Neuronal stem cell (in vitro differentiated cells): ENCODE data around the gene MTG1.

Experiments used
- DNase-seq: peaks from one replicate; pipeline ENCODE4 v3.0.0-alpha.2; 2013; ENCODE audit warnings: low spot score
- H2AFZ ChIP-seq: one replicate; pipeline ENCODE4 v1.6.1; 2013; ENCODE audit warnings: mild to moderate bottlenecking, low read length, inconsistent platforms
- H2AK5ac ChIP-seq: 2 replicates; pipeline ENCODE4 v1.6.1; 2013; ENCODE audit warnings: low read depth, mild to moderate bottlenecking, inconsistent platforms, low read length, moderate library complexity, mixed read lengths
- H2BK120ac ChIP-seq: 2 replicates; pipeline ENCODE4 v1.6.1; 2013; ENCODE audit warnings: low read depth, mild to moderate bottlenecking, inconsistent platforms, low read length, moderate library complexity, mixed read lengths
- H2BK12ac ChIP-seq: one replicate; pipeline ENCODE4 v1.6.1; 2013; ENCODE audit warnings: low read length, inconsistent platforms
- H2BK15ac ChIP-seq: 2 replicates; pipeline ENCODE4 v1.6.1; 2013; ENCODE audit warnings: mild to moderate bottlenecking, low read length, inconsistent platforms, mixed read lengths
- H2BK5ac ChIP-seq: one replicate; pipeline ENCODE4 v1.6.1; 2013; ENCODE audit warnings: inconsistent platforms, mild to moderate bottlenecking, low read length, moderate library complexity
- H3K14ac ChIP-seq: one replicate; pipeline ENCODE4 v1.6.1; 2013; ENCODE audit warnings: low read length, inconsistent platforms
- H3K18ac ChIP-seq: 2 replicates; pipeline ENCODE4 v1.6.1; 2013; ENCODE audit warnings: low read length, inconsistent platforms
- H3K23ac ChIP-seq: 2 replicates; pipeline ENCODE4 v1.6.1; 2013; ENCODE audit warnings: low read depth, mild to moderate bottlenecking, mixed read lengths, low read length, inconsistent platforms; ENCODE audit not compliant: poor library complexity
- H3K27ac ChIP-seq: replicated peaks from 3 replicates; pipeline ENCODE4 v1.5.1; 2013; ENCODE audit warnings: low read length, inconsistent platforms
- H3K27me3 ChIP-seq, 3 experiments: 2 replicates each; pipeline ENCODE4 v1.6.1; 2013; ENCODE audit warnings: low read length in 3 of 3, mild to moderate bottlenecking in 2 of 3, inconsistent platforms in 1 of 3, low read depth in 1 of 3, mixed read lengths in 1 of 3, moderate library complexity in 1 of 3; ENCODE audit not compliant: control insufficient read depth in 3 of 3, insufficient read depth in 3 of 3
- H3K36me3 ChIP-seq, 2 donors: replicated peaks in 1 of 2; 2 replicates each; pipeline ENCODE4 v1.6.1; 2013; ENCODE audit warnings: low read length in 2 of 2; ENCODE audit not compliant: control insufficient read depth in 2 of 2, insufficient read depth in 2 of 2
- H3K4ac ChIP-seq: 2 replicates; pipeline ENCODE4 v1.6.1; 2013; ENCODE audit warnings: inconsistent platforms, mild to moderate bottlenecking, low read length, moderate library complexity
- H3K4me1 ChIP-seq, 2 donors: 1 replicate in 1 of 2; 2 replicates in 1 of 2; pipeline ENCODE4 v1.6.1; 2013; ENCODE audit warnings: low read length in 2 of 2, low read depth in 1 of 2; ENCODE audit not compliant: control insufficient read depth in 2 of 2, insufficient read depth in 1 of 2
- H3K4me2 ChIP-seq: one replicate; pipeline ENCODE4 v1.6.1; 2013; ENCODE audit warnings: mild to moderate bottlenecking, low read length, inconsistent platforms; ENCODE audit not compliant: insufficient read depth, poor library complexity, severe bottlenecking
- H3K4me3 ChIP-seq, 2 donors: 2 replicates each; pipeline ENCODE4 v1.5.1; 2013; ENCODE audit warnings: low read length in 2 of 2, mild to moderate bottlenecking in 2 of 2, inconsistent platforms in 1 of 2, moderate library complexity in 1 of 2
- H3K79me1 ChIP-seq: one replicate; pipeline ENCODE4 v1.6.1; 2013; ENCODE audit warnings: low read depth, mild to moderate bottlenecking, inconsistent platforms, low read length, moderate library complexity
- H3K9ac ChIP-seq: one replicate; pipeline ENCODE4 v1.6.1; 2013; ENCODE audit warnings: mild to moderate bottlenecking, low read depth, low read length, inconsistent platforms; ENCODE audit not compliant: poor library complexity
- H3K9me3 ChIP-seq, 2 donors: replicated peaks in 1 of 2; 2 replicates each; pipeline versions ENCODE3 to v1.6.1; 2013; ENCODE audit warnings: low read length in 2 of 2, mild to moderate bottlenecking in 2 of 2, inconsistent platforms in 1 of 2, low read depth in 1 of 2, mixed read lengths in 1 of 2, moderate library complexity in 1 of 2; ENCODE audit not compliant: control insufficient read depth in 2 of 2, insufficient read depth in 1 of 2
- H4K8ac ChIP-seq: one replicate; pipeline ENCODE4 v1.6.1; 2013; ENCODE audit warnings: low read depth, mild to moderate bottlenecking, inconsistent platforms, low read length, moderate library complexity
- H4K91ac ChIP-seq: one replicate; pipeline ENCODE4 v1.6.1; 2013; ENCODE audit warnings: low read length, low read depth, mild to moderate bottlenecking, inconsistent platforms; ENCODE audit not compliant: poor library complexity
- WGBS, 2 donors: extraction: QIAGEN DNeasy Blood & Tissue Kit; methylation state at CpG; one replicate each; pipeline ENCODE4 v1.1.7; 2013; ENCODE audit warnings: missing lambda C conversion rate in 2 of 2, mixed read lengths in 1 of 2; ENCODE audit not compliant: insufficient read length in 2 of 2, insufficient replicate concordance in 1 of 2; ENCODE audit errors: extremely low coverage in 2 of 2; 5-methylcytosine and 5-hydroxymethylcytosine counted together

The MTG1 gene

DNA sequence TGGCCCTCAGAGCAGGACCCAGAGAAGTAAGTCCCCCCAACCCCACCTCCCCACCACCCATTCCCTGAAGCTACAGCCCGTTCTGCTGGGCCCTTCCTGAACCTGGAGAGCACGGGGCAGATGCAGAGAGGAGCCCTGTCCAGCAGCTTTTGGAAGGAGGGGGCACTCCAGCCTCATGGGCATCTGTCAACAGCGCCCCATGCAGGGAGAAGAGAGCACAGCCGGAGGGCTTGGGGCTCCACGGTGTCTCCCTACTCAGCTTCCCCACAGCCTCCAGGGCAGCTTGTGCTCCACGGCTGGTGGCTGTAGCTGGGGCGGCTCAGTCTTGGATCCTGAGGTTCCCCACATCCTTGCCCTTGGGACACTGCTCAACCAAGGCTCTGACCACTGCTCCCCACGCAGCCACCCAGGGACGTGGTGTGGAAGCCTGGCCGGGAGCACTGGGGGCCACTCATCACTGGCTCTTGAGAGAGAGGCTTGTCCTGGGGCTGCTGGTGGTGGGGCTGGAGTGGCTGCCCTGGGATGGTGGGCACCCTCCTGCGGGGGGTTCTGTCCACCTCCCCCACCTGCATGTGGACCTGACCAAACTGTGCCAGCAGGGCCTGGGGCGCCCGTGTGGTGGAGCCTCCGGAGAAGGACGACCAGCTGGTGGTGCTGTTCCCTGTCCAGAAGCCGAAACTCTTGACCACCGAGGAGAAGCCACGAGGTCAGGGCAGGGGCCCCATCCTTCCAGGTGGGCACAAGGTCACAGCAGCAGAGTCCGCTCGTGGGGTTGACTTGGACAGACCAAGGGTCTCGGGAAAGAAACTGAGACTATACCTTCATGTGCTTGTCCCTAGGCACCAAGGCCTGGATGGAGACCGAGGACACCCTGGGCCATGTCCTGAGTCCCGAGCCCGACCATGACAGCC lies 42.3 kb upstream of the MTG1 start:
- Histone ChIP-seq H3K9me3 (peaks cover 0 to 5% of the 10 kb centered on the region in 2 donors), H2BK5ac (no peak overlapping the region), H2BK15ac (no peak overlapping the region), H3K23ac (peak overlapping the region; percentile 80), H3K4ac (no peak overlapping the region), H3K14ac (peak overlapping the region; percentile 89), H3K27ac (no peak overlapping the region), H3K9ac (no peak overlapping the region), H2BK120ac (no peak overlapping the region), H2AFZ (no peak overlapping the region), H3K79me1 (peaks cover 9% of the 10 kb centered on the region), H2BK12ac (no peak overlapping the region), H4K8ac (peak overlapping the region; percentile 4), H4K91ac (no peak overlapping the region), H3K4me2 (no peak overlapping the region), H3K4me1 (peaks cover 0 to 11% of the 10 kb centered on the region in 2 donors), H3K4me3 (no peak overlapping the region), H2AK5ac (no peak overlapping the region), H3K36me3 (peaks cover 0 to 4% of the 10 kb centered on the region in 2 donors), H3K27me3 (peaks cover 0 to under 1% (median 0%) of the 10 kb centered on the region in 3 experiments), H3K18ac (peak overlapping the region; percentile 4)
- no peak for DNase-seq
- WGBS, 2 donors: no CpG with 5 or more reads among the region's 24 CpGs

DNA sequence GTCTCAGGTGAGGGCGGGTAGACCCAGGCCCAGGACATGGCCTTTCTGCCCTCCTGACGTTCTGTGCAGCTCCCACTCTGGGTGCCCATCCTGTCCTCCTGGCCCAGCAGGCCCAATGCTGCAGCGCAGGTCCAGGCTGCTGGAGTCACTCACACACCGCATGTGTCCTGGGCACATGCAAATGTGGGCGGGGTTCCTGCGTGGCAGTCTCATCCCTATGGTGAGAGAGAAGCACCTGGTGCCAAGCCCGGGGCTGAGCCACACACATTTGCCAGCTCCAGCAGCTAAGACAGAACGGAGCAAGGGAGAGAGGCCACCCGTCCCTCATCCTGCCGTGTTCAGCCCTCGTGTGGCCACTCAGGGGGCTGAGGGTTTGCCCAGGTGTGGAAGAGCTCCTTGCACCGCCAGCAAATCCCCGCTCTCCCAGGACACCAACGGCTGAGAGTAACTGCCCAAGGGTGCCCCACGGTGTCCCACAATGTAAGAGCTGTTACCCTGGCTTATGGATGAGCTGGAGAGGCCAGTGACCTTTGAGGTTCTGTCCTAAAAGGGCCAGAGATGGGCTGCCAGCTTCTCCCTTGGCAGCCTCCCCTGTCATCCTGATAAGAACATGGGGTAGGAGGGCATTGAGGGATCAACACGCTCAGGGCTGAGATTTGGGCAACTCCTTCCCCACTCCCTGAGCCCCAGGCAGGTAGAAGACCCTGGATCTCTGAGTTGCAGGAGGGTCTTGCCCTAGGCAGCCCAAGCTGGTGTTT lies 40.6 kb upstream of the MTG1 start:
- peak overlapping the region; percentile 72 for H4K8ac ChIP-seq
- peak overlapping the region; percentile 85 for H3K23ac ChIP-seq
- peaks cover 0 to 4% of the 10 kb centered on the region in 2 donors for H3K36me3 ChIP-seq
- H3K4ac ChIP-seq: no peak overlapping the region
- no peak overlapping the region for H3K27ac ChIP-seq
- no peak overlapping the region for H3K4me3 ChIP-seq
- H3K4me2 ChIP-seq: no peak overlapping the region
- DNase-seq: no peak
- H3K18ac ChIP-seq: peak overlapping the region; percentile 28
- no peak overlapping the region for H2AFZ ChIP-seq
- H2BK120ac ChIP-seq: no peak overlapping the region
- no peak overlapping the region for H2BK5ac ChIP-seq
- no peak overlapping the region for H2AK5ac ChIP-seq
- H3K14ac ChIP-seq: peak overlapping the region; percentile 71
- peaks cover 0 to 2% (median 0%) of the 10 kb centered on the region in 3 experiments for H3K27me3 ChIP-seq
- peaks cover 0 to 10% of the 10 kb centered on the region in 2 donors for H3K4me1 ChIP-seq
- peaks cover 0 to 5% of the 10 kb centered on the region in 2 donors for H3K9me3 ChIP-seq
- peak overlapping the region; percentile 44 for H3K9ac ChIP-seq
- H3K79me1 ChIP-seq: peaks cover 13% of the 10 kb centered on the region
- H4K91ac ChIP-seq: no peak overlapping the region
- peak overlapping the region; percentile 22 for H2BK12ac ChIP-seq
- H2BK15ac ChIP-seq: no peak overlapping the region
- WGBS, 2 donors: no CpG with 5 or more reads among the region's 16 CpGs

DNA sequence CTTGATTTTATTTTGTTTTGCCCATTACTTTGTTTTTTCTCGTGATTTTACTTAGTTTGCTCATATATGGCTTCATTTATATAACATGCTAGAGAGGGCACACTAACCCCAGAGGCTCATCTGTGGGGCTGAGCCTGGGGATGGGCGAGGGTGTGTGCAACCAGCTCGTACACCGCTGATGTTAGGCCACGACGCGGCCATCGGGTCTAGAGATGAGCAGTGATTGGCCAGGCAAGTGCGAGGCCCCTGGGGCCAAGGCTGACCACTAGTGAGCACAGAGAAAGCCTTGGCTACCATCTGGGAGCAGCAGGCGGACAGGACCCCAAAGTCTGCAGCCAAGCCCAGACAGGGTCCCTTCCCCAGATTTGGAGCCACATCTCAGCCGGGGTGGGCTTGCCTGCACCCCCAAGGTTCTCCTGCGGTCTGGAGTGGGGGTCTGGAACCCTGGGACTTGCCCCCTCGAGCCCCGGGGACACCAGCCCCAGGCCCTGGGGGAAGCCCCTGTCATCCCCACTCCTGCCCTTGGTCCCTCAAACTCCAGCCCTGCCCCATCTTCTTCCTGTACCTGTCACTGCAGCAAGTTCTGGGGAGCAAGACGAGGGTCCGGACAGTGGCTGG lies 39.9 kb upstream of the MTG1 start:
- peaks cover 0 to 9% of the 10 kb centered on the region in 2 donors for H3K4me1 ChIP-seq
- WGBS, 2 donors: no CpG with 5 or more reads among the region's 16 CpGs
- no peak overlapping the region for H3K27ac ChIP-seq
- no peak overlapping the region for H3K4ac ChIP-seq
- H2BK15ac ChIP-seq: no peak overlapping the region
- no peak overlapping the region for H2BK120ac ChIP-seq
- peaks cover 0 to 2% (median 0%) of the 10 kb centered on the region in 3 experiments for H3K27me3 ChIP-seq
- DNase-seq: no peak
- H2AFZ ChIP-seq: no peak overlapping the region
- no peak overlapping the region for H3K23ac ChIP-seq
- no peak overlapping the region for H3K9ac ChIP-seq
- H3K18ac ChIP-seq: no peak overlapping the region
- H4K91ac ChIP-seq: no peak overlapping the region
- peaks cover 13% of the 10 kb centered on the region for H3K79me1 ChIP-seq
- H2AK5ac ChIP-seq: no peak overlapping the region
- H3K9me3 ChIP-seq: peaks cover 0 to 4% of the 10 kb centered on the region in 2 donors
- peaks cover 0 to 4% of the 10 kb centered on the region in 2 donors for H3K36me3 ChIP-seq
- H3K4me3 ChIP-seq: no peak overlapping the region
- no peak overlapping the region for H4K8ac ChIP-seq
- H2BK5ac ChIP-seq: no peak overlapping the region
- H2BK12ac ChIP-seq: no peak overlapping the region
- H3K4me2 ChIP-seq: no peak overlapping the region
- H3K14ac ChIP-seq: no peak overlapping the region
